Mesenchymal stem cell (in vitro differentiated cells and primary cell): ENCODE measurements around the gene GTPBP1.

Source experiments
- DNase-seq: peaks from one replicate; pipeline ENCODE4 v3.0.0-alpha.2; 2013
- H2AFZ ChIP-seq: one replicate; pipeline ENCODE4 v1.6.1; 2013; ENCODE audit warnings: low read depth, mild to moderate bottlenecking, control low read depth, inconsistent platforms, low read length, moderate library complexity
- H2AK5ac ChIP-seq: 2 replicates; pipeline ENCODE4 v1.6.1; 2013; ENCODE audit warnings: low read length, moderate library complexity, mild to moderate bottlenecking, inconsistent platforms; ENCODE audit not compliant: severe bottlenecking
- H2BK120ac ChIP-seq: one replicate; pipeline ENCODE4 v1.6.1; 2013; ENCODE audit warnings: low read depth, mild to moderate bottlenecking, inconsistent platforms, low read length, moderate library complexity
- H2BK12ac ChIP-seq, 2 experiments: one replicate each; pipeline ENCODE4 v1.6.1; 2013; ENCODE audit warnings: inconsistent platforms in 2 of 2, low read length in 2 of 2, mild to moderate bottlenecking in 2 of 2, moderate library complexity in 2 of 2, control low read depth in 1 of 2
- H2BK15ac ChIP-seq: one replicate; pipeline ENCODE4 v1.6.1; 2013; ENCODE audit warnings: mild to moderate bottlenecking, low read depth, inconsistent platforms; ENCODE audit not compliant: poor library complexity, severe bottlenecking
- H2BK5ac ChIP-seq: 2 replicates; pipeline ENCODE4 v1.6.1; 2013; ENCODE audit warnings: low read depth, mild to moderate bottlenecking, low read length, control low read depth, inconsistent platforms; ENCODE audit not compliant: poor library complexity, severe bottlenecking
- H3K14ac ChIP-seq, 2 experiments: one replicate each; pipeline ENCODE4 v1.6.1; 2013; ENCODE audit warnings: inconsistent platforms in 2 of 2, low read length in 2 of 2, control low read depth in 1 of 2, mild to moderate bottlenecking in 1 of 2, moderate library complexity in 1 of 2
- H3K18ac ChIP-seq, 2 experiments: one replicate each; pipeline ENCODE4 v1.6.1; 2013; ENCODE audit warnings: inconsistent platforms in 2 of 2, low read length in 2 of 2, control low read depth in 1 of 2, low read depth in 1 of 2, mild to moderate bottlenecking in 1 of 2
- H3K23ac ChIP-seq, 2 experiments: one replicate each; pipeline ENCODE4 v1.6.1; 2013; ENCODE audit warnings: inconsistent platforms in 2 of 2, low read length in 2 of 2, mild to moderate bottlenecking in 2 of 2, moderate library complexity in 2 of 2, control low read depth in 1 of 2
- H3K27ac ChIP-seq: 2 replicates; pipeline ENCODE4 v1.5.1; 2013; ENCODE audit warnings: mild to moderate bottlenecking, moderate library complexity, low read length, control low read depth, inconsistent platforms; ENCODE audit not compliant: poor library complexity, severe bottlenecking
- H3K27me3 ChIP-seq, 2 experiments: 2 replicates each; pipeline versions ENCODE4 v1.6.1 to v1.7.0; 2013; ENCODE audit warnings: low read length in 2 of 2, mild to moderate bottlenecking in 2 of 2, moderate library complexity in 2 of 2, control low read depth in 1 of 2, inconsistent platforms in 1 of 2; ENCODE audit not compliant: control insufficient read depth in 1 of 2, insufficient read depth in 1 of 2
- H3K36me3 ChIP-seq, 2 experiments: 2 replicates each; pipeline versions ENCODE4 v1.6.1 to v1.7.0; 2013; ENCODE audit warnings: low read length in 2 of 2, control low read depth in 1 of 2, inconsistent platforms in 1 of 2, low read depth in 1 of 2, mild to moderate bottlenecking in 1 of 2; ENCODE audit not compliant: insufficient read depth in 2 of 2, control insufficient read depth in 1 of 2
- H3K4ac ChIP-seq, 2 experiments: one replicate each; pipeline ENCODE4 v1.6.1; 2013; ENCODE audit warnings: inconsistent platforms in 2 of 2, low read length in 2 of 2, mild to moderate bottlenecking in 2 of 2, moderate library complexity in 2 of 2, control low read depth in 1 of 2, low read depth in 1 of 2
- H3K4me1 ChIP-seq: 2 replicates; pipeline ENCODE4 v1.6.1; 2013; ENCODE audit warnings: low read depth, low read length, control low read depth; ENCODE audit not compliant: control insufficient read depth, insufficient read depth
- H3K4me2 ChIP-seq: 2 replicates; pipeline ENCODE4 v1.6.1; 2013; ENCODE audit warnings: low read length, mild to moderate bottlenecking, inconsistent platforms; ENCODE audit not compliant: poor library complexity, severe bottlenecking
- H3K4me3 ChIP-seq, 2 experiments: 2 replicates each; pipeline versions ENCODE4 v1.5.1 to v1.7.0; 2013; ENCODE audit warnings: low read length in 2 of 2, mild to moderate bottlenecking in 2 of 2, control low read depth in 1 of 2, low read depth in 1 of 2; ENCODE audit not compliant: insufficient read depth in 1 of 2
- H3K79me1 ChIP-seq: replicated peaks from 2 replicates; pipeline ENCODE4 v1.6.1; 2013; ENCODE audit warnings: mild to moderate bottlenecking, control low read depth, low read length, inconsistent platforms; ENCODE audit not compliant: poor library complexity, severe bottlenecking
- H3K9ac ChIP-seq: 2 replicates; pipeline ENCODE4 v1.7.0; 2013; ENCODE audit warnings: mild to moderate bottlenecking, low read length, moderate library complexity
- H3K9me3 ChIP-seq: 2 replicates; pipeline ENCODE4 v1.7.0; 2013; ENCODE audit warnings: mild to moderate bottlenecking, low read length; ENCODE audit not compliant: control insufficient read depth
- H4K8ac ChIP-seq: one replicate; pipeline ENCODE4 v1.6.1; 2013; ENCODE audit warnings: inconsistent platforms, mild to moderate bottlenecking, low read length, moderate library complexity
- H4K91ac ChIP-seq: one replicate; pipeline ENCODE4 v1.6.1; 2013; ENCODE audit warnings: mild to moderate bottlenecking, low read length, inconsistent platforms
- WGBS: methylation state at CpG from one replicate; pipeline ENCODE4 v1.1.7; 2013; ENCODE audit warnings: mixed read lengths; 5-methylcytosine and 5-hydroxymethylcytosine counted together

GTPBP1 gene

GRCh38 chr22:38745676-38746460 is 40.1 kb downstream of the GTPBP1 start:
- peaks cover 3% of the 10 kb centered on the region for H3K4me1 ChIP-seq
- H2AK5ac ChIP-seq, result no peak overlapping the region
- H3K18ac ChIP-seq, result no peak overlapping the region
- no peak overlapping the region for H2BK15ac ChIP-seq
- no peaks in the 10 kb centered on the region for H3K9me3 ChIP-seq
- peaks cover 81 to 92% of the 10 kb centered on the region in 2 experiments for H3K36me3 ChIP-seq
- H3K4ac ChIP-seq, result no peak overlapping the region
- DNase-seq, result no peak
- H3K27ac ChIP-seq, result no peak overlapping the region
- no peak overlapping the region for H4K8ac ChIP-seq
- no peak overlapping the region for H4K91ac ChIP-seq
- H3K4me3 ChIP-seq, result no peak overlapping the region
- no peak overlapping the region for H2BK120ac ChIP-seq
- no peak overlapping the region for H3K14ac ChIP-seq
- no peak overlapping the region for H2BK12ac ChIP-seq
- H3K79me1 ChIP-seq, result peaks cover 11% of the 10 kb centered on the region
- no peak overlapping the region for H3K9ac ChIP-seq
- no peak overlapping the region for H2BK5ac ChIP-seq
- no peak overlapping the region for H3K23ac ChIP-seq
- no peaks in the 10 kb centered on the region for H3K27me3 ChIP-seq
- no peak overlapping the region for H3K4me2 ChIP-seq
- H2AFZ ChIP-seq, result no peak overlapping the region
- WGBS, result 94% methylated on average over 13 of the region's 14 CpGs

- no peak overlapping the region for H2BK120ac ChIP-seq
- H3K4ac ChIP-seq, result no peak overlapping the region
- H2AFZ ChIP-seq, result no peak overlapping the region
These were observed 42.9 kb downstream of the GTPBP1 start for GRCh38 chr22:38748487-38749136.

GRCh38 chr22:38750104-38750503 is 44.4 kb downstream of the GTPBP1 start:
- peaks cover 22% of the 10 kb centered on the region for H3K79me1 ChIP-seq
- H2BK120ac ChIP-seq, result no peak overlapping the region
- H3K9ac ChIP-seq, result no peak overlapping the region
- no peak overlapping the region for H3K18ac ChIP-seq
- no peak overlapping the region for H4K8ac ChIP-seq
- H4K91ac ChIP-seq, result no peak overlapping the region
- H2BK12ac ChIP-seq, result no peak overlapping the region
- peaks cover 8% of the 10 kb centered on the region for H3K4me1 ChIP-seq
- H3K4ac ChIP-seq, result no peak overlapping the region
- no peak overlapping the region for H2AK5ac ChIP-seq
- H3K27me3 ChIP-seq, result no peaks in the 10 kb centered on the region
- H3K4me2 ChIP-seq, result no peak overlapping the region
- no peak overlapping the region for H2BK15ac ChIP-seq
- H2AFZ ChIP-seq, result no peak overlapping the region
- H3K23ac ChIP-seq, result no peak overlapping the region
- peaks cover 68 to 69% of the 10 kb centered on the region in 2 experiments for H3K36me3 ChIP-seq
- H3K9me3 ChIP-seq, result no peaks in the 10 kb centered on the region
- H2BK5ac ChIP-seq, result no peak overlapping the region
- no peak overlapping the region for H3K27ac ChIP-seq
- H3K14ac ChIP-seq, result no peak overlapping the region
- no peak overlapping the region for H3K4me3 ChIP-seq
- WGBS, result over 99% methylated on average over 12 of the region's 14 CpGs
- no peak for DNase-seq

More at GRCh38 chr22:38748487-38749136, 42.9 kb downstream of the GTPBP1 start:
- H3K14ac ChIP-seq, result no peak overlapping the region
- H3K4me3 ChIP-seq, result no peak overlapping the region
- H3K79me1 ChIP-seq, result peaks cover 19% of the 10 kb centered on the region
- H4K8ac ChIP-seq, result no peak overlapping the region
- H3K23ac ChIP-seq, result no peak overlapping the region
- H3K27ac ChIP-seq, result no peak overlapping the region
- H3K18ac ChIP-seq, result no peak overlapping the region
- WGBS, result 93% methylated on average over 14 of the region's 14 CpGs
- no peak overlapping the region for H4K91ac ChIP-seq
- H3K27me3 ChIP-seq, result no peaks in the 10 kb centered on the region
- no peak overlapping the region for H2BK5ac ChIP-seq
- no peak overlapping the region for H2BK12ac ChIP-seq
- no peak overlapping the region for H2BK15ac ChIP-seq
- no peaks in the 10 kb centered on the region for H3K9me3 ChIP-seq
- H3K36me3 ChIP-seq, result peaks cover 78 to 83% of the 10 kb centered on the region in 2 experiments
- no peak overlapping the region for H2AK5ac ChIP-seq
- no peak overlapping the region for H3K4me2 ChIP-seq
- no peak for DNase-seq
- no peak overlapping the region for H3K9ac ChIP-seq
- H3K4me1 ChIP-seq, result peaks cover 6% of the 10 kb centered on the region

- Histone ChIP-seq H3K18ac (no peak overlapping the region), H2AFZ (no peak overlapping the region), H3K4me3 (no peak overlapping the region), H4K91ac (no peak overlapping the region), H3K27ac (no peak overlapping the region), H3K4ac (no peak overlapping the region), H3K27me3 (no peaks in the 10 kb centered on the region), H3K14ac (no peak overlapping the region), H2AK5ac (no peak overlapping the region), H2BK12ac (no peak overlapping the region), H3K9ac (no peak overlapping the region), H3K4me2 (no peak overlapping the region), H4K8ac (no peak overlapping the region), H2BK120ac (no peak overlapping the region), H3K4me1 (peaks cover 8% of the 10 kb centered on the region), H2BK15ac (no peak overlapping the region), H2BK5ac (no peak overlapping the region), H3K36me3 (peaks cover 63 to 65% of the 10 kb centered on the region in 2 experiments), H3K23ac (no peak overlapping the region), H3K9me3 (no peaks in the 10 kb centered on the region), H3K79me1 (peaks cover 22% of the 10 kb centered on the region)
- 96% methylated on average over 17 of the region's 17 CpGs for WGBS
- no peak for DNase-seq
These were observed 44.9 kb downstream of the GTPBP1 start for GRCh38 chr22:38750638-38751037.
